ENCODE results near the gene IGF1R.

IGF1R gene

DNA sequence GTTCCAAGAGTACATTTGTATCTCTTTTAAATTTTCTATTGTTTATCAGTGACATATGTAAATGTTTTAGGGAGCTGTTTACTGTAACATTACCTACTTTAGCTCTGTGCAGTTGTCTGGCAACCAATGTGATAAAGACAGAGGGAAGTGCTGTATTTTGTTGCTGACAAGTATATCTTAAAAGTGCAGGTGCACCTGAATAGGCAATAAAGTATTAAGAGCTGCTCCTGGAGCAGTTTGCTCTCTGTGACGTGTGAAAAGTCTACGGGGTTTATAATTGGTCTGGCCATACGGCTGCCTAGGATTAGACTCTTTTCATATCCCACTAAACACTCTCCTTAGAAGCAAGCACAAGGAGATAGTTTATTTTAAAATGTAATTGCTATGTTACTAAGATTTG, 178.3 kb downstream of the IGF1R start:
- no peak for TF ChIP-seq SPI1 (IDR thresholded peaks at IDR 0.05; ENCODE audit: borderline replicate concordance, low read depth)
- TF ChIP-seq GABPA (IDR thresholded peaks at IDR 0.05; ENCODE audit: low read depth) = no peak
- TF ChIP-seq, protein P1, sequence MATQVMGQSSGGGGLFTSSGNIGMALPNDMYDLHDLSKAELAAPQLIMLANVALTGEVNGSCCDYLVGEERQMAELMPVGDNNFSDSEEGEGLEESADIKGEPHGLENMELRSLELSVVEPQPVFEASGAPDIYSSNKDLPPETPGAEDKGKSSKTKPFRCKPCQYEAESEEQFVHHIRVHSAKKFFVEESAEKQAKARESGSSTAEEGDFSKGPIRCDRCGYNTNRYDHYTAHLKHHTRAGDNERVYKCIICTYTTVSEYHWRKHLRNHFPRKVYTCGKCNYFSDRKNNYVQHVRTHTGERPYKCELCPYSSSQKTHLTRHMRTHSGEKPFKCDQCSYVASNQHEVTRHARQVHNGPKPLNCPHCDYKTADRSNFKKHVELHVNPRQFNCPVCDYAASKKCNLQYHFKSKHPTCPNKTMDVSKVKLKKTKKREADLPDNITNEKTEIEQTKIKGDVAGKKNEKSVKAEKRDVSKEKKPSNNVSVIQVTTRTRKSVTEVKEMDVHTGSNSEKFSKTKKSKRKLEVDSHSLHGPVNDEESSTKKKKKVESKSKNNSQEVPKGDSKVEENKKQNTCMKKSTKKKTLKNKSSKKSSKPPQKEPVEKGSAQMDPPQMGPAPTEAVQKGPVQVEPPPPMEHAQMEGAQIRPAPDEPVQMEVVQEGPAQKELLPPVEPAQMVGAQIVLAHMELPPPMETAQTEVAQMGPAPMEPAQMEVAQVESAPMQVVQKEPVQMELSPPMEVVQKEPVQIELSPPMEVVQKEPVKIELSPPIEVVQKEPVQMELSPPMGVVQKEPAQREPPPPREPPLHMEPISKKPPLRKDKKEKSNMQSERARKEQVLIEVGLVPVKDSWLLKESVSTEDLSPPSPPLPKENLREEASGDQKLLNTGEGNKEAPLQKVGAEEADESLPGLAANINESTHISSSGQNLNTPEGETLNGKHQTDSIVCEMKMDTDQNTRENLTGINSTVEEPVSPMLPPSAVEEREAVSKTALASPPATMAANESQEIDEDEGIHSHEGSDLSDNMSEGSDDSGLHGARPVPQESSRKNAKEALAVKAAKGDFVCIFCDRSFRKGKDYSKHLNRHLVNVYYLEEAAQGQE (IDR thresholded peaks at IDR 0.05; ENCODE audit: insufficient replicate concordance, low read depth) = no peak
- TF ChIP-seq POLR2AphosphoS5 (IDR thresholded peaks at IDR 0.05; ENCODE audit: low read depth) = no peak
- TF ChIP-seq, protein P2, sequence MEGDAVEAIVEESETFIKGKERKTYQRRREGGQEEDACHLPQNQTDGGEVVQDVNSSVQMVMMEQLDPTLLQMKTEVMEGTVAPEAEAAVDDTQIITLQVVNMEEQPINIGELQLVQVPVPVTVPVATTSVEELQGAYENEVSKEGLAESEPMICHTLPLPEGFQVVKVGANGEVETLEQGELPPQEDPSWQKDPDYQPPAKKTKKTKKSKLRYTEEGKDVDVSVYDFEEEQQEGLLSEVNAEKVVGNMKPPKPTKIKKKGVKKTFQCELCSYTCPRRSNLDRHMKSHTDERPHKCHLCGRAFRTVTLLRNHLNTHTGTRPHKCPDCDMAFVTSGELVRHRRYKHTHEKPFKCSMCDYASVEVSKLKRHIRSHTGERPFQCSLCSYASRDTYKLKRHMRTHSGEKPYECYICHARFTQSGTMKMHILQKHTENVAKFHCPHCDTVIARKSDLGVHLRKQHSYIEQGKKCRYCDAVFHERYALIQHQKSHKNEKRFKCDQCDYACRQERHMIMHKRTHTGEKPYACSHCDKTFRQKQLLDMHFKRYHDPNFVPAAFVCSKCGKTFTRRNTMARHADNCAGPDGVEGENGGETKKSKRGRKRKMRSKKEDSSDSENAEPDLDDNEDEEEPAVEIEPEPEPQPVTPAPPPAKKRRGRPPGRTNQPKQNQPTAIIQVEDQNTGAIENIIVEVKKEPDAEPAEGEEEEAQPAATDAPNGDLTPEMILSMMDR (IDR thresholded peaks at IDR 0.05; ENCODE audit: insufficient read depth, low read length) = no peak
- Histone ChIP-seq H3K4me3 (replicated peaks; ENCODE audit: insufficient read depth, low read length) (no peak overlapping the region), H3K27me3 (ENCODE audit: insufficient read depth, poor library complexity, severe bottlenecking) (no peaks in the 10 kb centered on the region), H3K27ac (replicated peaks) (no peak overlapping the region)
- no peak for DNase-seq (ENCODE audit: low read depth in 1 of 2, low spot score in 1 of 2)

DNA sequence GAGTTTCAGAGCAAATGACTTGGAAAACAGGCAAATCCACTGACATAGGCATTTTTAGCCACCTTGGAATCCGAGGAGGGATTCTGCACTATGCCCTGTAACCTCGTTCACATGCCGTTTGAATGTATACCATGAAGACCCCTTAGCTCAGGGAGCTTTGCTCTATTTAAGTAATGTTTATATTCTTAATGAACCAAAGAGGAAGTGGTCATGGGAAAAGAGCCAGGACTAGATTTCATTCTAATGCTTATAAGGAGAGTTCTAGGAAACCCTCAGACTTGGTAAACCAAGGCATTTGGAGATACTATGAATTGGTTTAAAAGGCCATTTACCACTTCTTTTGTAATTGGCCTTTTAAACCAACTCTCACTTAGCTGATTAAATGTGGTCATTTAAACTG, 178.9 kb downstream of the IGF1R start:
- H3K27me3 ChIP-seq (ENCODE audit: insufficient read depth, poor library complexity, severe bottlenecking) = no peaks in the 10 kb centered on the region
- TF ChIP-seq POLR2AphosphoS5 (IDR thresholded peaks at IDR 0.05; ENCODE audit: low read depth) (no peak), GABPA (IDR thresholded peaks at IDR 0.05; ENCODE audit: low read depth) (no peak), SPI1 (IDR thresholded peaks at IDR 0.05; ENCODE audit: borderline replicate concordance, low read depth) (peak; percentile 64)
- TF ChIP-seq, protein P2 (IDR thresholded peaks at IDR 0.05; ENCODE audit: insufficient read depth, low read length) = no peak
- TF ChIP-seq, protein P1 (IDR thresholded peaks at IDR 0.05; ENCODE audit: insufficient replicate concordance, low read depth) = no peak
- H3K4me3 ChIP-seq (replicated peaks; ENCODE audit: insufficient read depth, low read length) = no peak overlapping the region
- H3K27ac ChIP-seq (replicated peaks) = no peak overlapping the region
- DNase-seq (ENCODE audit: low read depth in 1 of 2, low spot score in 1 of 2) = no peak

DNA sequence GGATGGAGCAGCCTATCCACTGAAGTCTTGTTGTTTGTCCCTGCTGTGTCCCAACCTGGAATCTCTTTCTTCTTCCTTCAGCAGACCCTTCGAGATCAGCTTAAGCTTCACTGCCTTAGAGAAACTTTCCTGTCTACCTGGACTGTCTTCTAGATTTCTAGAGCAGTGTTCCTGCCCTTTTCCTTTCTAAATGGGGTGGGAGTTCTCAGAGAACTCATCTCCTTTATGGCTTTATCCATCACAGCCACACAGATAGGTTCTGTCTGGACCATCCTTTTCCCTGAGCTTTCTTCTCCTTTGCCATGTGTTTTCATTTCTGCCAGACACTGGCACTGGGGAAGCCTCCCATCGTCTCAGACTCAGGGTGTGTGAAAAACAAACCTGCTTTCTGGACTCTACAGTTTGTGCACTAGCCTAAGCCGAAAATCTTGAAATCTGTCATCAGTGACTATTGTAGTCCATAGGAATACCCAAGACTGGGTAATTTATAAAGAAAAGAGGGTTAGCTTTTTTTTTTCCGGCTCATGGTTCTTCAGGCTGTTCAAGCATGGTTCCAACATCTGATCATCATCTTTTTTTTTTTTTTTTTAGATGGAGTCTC, 181.8 kb downstream of the IGF1R start:
- Histone ChIP-seq H3K4me3 (replicated peaks; ENCODE audit: insufficient read depth, low read length) (no peak overlapping the region), H3K27me3 (ENCODE audit: insufficient read depth, poor library complexity, severe bottlenecking) (no peaks in the 10 kb centered on the region), H3K27ac (replicated peaks) (no peak overlapping the region)
- TF ChIP-seq POLR2AphosphoS5 (IDR thresholded peaks at IDR 0.05; ENCODE audit: low read depth) (no peak), SPI1 (IDR thresholded peaks at IDR 0.05; ENCODE audit: borderline replicate concordance, low read depth) (no peak), GABPA (IDR thresholded peaks at IDR 0.05; ENCODE audit: low read depth) (no peak)
- TF ChIP-seq, protein P1 (IDR thresholded peaks at IDR 0.05; ENCODE audit: insufficient replicate concordance, low read depth) = no peak
- TF ChIP-seq, protein P2 (IDR thresholded peaks at IDR 0.05; ENCODE audit: insufficient read depth, low read length) = no peak
- no peak for DNase-seq (ENCODE audit: low read depth in 1 of 2, low spot score in 1 of 2)
